Measurements from ENCODE around the gene METTL23.

The METTL23 gene

DNA sequence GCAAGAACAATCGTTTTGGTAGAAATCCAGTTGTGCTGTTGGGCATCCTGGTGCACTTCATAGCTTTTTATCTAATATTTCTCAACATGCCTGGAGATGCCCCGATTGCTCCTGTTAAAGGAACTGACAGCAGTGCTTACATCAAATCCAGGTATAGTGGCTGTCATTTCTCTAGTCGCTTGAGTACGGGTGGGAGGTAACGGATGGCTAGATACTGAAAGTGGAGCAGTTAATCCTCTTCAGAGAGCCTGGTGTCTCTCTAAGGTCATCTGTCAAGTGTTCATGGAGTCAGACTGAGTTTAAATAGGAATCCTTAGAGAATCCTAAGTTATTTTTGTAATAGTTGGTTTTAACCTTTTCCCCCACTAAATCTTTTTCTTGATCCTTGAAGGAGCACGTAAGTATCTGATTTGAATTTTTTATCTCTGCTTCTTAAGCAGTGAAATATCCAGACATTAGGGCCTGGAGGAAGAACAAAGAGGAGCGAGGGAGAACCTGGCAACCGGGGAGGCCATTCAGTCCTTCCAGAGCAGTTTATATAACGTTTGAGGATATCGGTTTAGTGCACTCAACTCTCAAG, 48.5 kb downstream of the METTL23 start:
- DNase-seq = no peak

DNA sequence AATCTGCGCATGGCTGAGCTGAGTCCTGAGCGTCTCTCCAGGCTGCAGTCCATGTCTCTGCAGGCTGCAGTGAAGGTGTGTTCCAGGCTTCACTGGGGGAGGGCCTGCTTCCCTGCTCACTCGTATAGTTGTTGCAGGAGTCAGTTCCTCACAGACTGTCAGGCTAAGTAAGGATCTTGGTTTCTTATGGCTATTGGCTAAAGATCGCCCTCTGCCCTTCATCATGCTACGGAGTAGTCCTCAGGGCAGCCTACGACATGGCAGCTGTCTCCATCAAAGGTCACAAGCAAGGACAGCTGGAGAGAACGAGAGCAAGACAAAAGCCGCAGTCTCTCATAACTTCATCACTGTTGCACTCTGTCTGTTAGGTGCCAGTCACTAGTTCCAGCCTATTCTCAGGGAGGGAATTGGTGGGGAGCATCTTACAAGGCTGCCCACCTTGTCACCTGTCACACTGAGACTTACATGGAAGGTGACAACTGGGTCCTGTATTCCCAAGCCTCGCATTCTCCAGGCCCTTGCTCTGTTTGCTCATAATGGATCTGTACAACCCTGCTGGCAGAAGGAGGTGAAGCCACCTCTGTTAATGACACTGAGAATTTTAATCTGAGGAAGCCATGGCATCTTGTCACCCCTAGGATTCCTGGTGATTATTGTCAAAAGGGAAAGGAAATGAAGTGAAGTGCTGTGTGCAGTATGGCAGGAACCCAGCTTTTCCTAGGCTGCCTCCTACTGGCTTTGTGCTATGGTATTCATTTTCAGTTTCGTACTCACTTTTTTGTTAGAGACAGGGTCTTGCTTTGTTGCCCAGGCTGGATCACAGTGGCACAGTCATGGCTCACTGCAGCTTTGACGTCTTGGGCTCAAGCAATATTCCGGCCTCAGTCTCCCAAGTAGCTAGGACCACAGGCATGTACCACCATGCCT, 54.7 kb downstream of the METTL23 start:
- no peak for DNase-seq

DNA sequence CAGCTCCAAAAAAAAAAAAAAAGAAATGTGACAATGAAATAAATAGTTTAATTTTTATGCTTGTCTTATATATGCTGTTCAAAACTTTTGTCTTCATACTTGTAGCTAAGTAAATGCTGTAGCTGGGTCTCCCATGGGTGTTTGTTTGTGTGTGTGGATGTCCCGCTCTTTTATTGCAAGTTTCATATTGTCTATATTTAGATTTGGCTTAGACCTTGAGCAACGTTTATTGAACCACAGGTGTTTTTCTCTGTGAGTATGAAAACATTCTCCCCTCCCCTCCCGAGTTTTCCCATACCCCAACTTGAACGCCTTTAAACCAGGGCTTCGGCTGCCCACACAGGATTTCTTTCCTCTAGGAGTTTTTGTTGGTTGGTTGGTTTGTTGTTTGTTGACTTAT, 56.5 kb downstream of the METTL23 start:
- DNase-seq = no peak
